K562 treated with DMSO at 1 percent for 12 hours (cell line): ENCODE measurements around the gene KIAA0319L. TPM values are rescaled to one million over a fixed set of nuclear protein-coding genes. Genes with fewer than 3 reads are reported as not detected.

Experiments
- total RNA-seq: library from RNA; unstranded; fragments of 300-600 nt; gene quantifications from 2 replicates; pipeline ENCODE4 v1.2.3, GENCODE V29; 2022; ENCODE audit not compliant: insufficient read depth

Gene KIAA0319L
- 30.4 and 71.9 TPM in 2 replicates for total RNA-seq

DNA sequence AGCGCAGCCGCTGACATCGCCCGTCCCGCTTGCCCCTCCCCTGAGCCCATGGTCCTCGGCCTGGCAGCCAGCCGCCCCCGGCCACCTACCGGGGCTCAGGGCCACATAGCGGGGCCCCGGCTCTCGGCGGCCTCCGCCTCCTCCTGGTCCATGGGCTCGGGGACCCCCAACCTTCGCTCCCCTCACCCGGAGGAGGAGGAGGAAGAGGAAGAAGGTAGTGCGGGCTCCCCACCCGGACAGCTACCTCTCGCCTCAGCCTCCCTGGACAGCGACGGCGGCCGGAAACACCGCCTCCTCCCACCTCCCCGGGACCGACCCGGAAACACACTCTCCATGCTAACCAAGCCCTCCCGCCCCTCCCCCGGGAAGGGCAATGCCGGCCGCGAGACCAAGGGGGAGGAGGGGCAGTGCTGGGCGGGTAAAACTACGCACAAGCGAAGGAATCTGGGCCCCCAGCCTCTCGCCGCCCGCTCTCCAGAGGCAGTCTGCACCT is at the start of gene KIAA0319L:
TSS of gene KIAA0319L (minus strand) at position 286 of the 493 bp plus-strand sequence. CDS start 2,912 bp downstream, outside the sequence.

DNA sequence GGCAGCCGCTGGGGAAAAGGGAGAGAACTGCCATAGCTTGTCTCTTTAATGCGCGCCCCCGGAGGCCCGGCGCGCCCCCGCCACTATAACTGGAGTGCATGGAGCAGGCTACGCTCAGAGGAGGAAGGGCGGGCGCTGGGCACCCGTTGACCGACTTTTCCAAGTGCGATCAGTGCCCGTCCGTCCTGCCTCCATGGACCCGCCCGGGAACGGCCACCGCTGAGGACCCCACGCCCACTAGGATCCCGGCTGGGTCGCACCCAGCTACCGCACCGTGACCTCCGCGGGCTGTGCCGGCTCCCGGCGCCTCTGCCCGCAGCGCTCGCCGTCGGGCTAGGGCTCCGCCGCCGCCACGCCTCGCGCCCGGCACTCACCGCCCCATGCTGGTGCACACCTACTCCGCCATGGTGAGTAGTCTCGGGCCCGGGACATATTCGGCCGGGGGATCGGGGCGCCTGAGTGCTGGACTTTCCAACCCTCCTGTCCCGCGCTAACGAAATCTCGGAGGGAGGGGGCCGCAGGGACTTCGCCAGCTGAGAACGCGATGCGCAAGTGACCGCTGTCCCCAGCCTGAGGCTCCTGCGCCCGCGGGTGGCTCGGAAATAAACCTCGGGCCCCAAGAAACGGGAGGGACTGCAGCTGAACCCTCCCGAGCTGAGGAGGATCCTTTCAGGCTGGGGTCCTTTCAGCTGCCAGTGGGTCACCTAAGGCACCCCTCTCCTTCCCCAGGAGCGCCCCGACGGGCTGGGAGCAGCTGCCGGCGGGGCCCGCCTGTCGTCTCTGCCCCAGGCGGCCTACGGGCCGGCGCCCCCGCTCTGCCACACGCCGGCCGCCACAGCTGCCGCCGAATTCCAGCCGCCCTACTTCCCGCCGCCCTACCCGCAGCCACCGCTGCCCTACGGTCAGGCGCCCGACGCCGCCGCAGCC is 16.3 kb upstream of the KIAA0319L start, which contains the start of gene TFAP2E:
TSS of gene TFAP2E (plus strand) at position 117 of the 927 bp plus-strand sequence. CDS start at position 381, 264 bp downstream.

DNA sequence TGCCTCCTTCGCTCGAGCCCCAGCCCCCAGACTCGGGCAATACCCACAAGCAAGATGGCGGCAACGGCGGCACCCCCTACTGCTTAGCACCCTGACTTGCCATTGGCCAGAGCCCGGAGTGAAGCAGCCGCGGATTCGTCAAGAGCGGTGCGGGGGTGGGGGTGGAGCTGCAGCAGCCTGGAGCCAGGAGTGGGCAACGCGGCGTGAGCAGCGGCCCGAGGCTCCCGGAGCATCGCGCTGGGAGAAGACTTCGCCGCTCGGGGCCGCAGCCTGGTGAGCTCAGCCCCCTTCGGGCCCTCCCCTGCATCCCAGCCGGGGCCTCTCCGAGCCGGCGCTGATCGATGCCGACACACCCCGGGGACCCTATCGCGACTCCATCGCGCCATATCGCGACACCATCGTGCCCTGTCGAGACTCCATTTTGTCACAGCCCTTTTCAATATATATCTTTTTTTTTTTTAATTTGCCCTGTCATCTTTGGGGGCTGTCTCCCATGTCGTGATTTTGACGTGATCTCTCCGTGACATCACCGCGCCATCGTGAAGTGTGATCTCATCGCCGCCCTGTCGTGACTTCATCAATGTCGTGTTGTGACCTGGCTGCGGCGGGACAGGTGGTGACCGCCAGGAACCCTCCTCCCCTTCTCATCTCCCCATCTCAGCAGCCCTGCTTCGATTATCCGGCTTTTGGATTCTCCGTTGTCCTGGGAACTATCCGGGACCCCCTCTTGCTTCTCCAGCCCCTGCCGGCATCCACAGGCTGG is 589 bp upstream of the KIAA0319L start, which contains the start of gene NCDN:
TSS of gene NCDN (plus strand) at position 189 of the 763 bp plus-strand sequence. CDS start at position 581, 392 bp downstream.

Other genes starting within 250 kb of the KIAA0319L start
- 18.5 and 35.0 TPM in 2 replicates for gene NCDN, start 396 bp upstream of the KIAA0319L start, total RNA-seq
- 0.38 and 0.77 TPM in 2 replicates for gene TFAP2E, start 15.9 kb upstream of the KIAA0319L start, total RNA-seq
- gene PSMB2, start 84.1 kb upstream of the KIAA0319L start, total RNA-seq = 76.4 and 105 TPM in 2 replicates
- 14.8 and 24.8 TPM in 2 replicates for gene C1orf216, start 161.5 kb upstream of the KIAA0319L start, total RNA-seq
- gene CLSPN, start 212.6 kb upstream of the KIAA0319L start, total RNA-seq = 25.7 and 53.4 TPM in 2 replicates